ENCODE results near the gene SLCO1B3. TPM values are rescaled to one million over a fixed set of nuclear protein-coding genes. Genes with fewer than 3 reads are reported as not detected.
"Not testable (repeated sequence)": the region's sequence is repeated elsewhere in the genome, so short reads cannot be mapped to it uniquely, and the experiment has no call there.

SLCO1B3 gene
- total and polyA plus RNA-seq, 2 of the 4 experiments (the other 2 are of a cell fraction) = not detected

DNA sequence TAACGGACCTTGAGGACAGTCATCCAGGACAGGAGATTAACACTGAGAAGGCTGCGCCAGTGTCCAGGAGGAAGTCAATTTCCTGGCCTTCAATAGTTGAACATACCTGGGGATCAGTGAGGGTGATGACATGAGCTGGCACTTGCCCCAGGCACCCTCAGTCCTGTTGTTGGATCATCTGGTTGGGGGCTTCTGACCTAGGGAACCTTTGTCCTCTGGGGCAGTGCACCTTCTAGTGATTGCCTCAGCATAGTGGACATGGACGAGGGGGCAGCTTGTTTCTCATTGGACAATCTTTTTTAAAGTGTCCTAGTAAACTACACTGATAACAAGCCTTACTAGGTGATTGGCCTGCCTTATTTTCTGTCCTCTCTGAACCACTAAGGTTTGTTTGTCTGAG is 30.5 kb upstream of the SLCO1B3 start:
- H3K56ac ChIP-seq (ENCODE audit: extremely low read depth, insufficient read depth, low read length); dilution Hi-C loops (cut with HindIII; ENCODE audit: low sequenced_read_pairs, unreplicated experiment); H4K91ac ChIP-seq (ENCODE audit: insufficient read depth, low read depth, low read length); H3K36me3 ChIP-seq (ENCODE audit: control insufficient read depth, insufficient read depth, low read length); intact Hi-C loops (cut with micrococcal nuclease); H3K23ac ChIP-seq (ENCODE audit: low read depth, low read length); H3K27ac ChIP-seq (ENCODE audit: insufficient read depth, low read length); DNase-seq; H3K9ac ChIP-seq (ENCODE audit: low read depth, low read length); H3K4me3 ChIP-seq (ENCODE audit: insufficient read depth, low read depth, low read length); H3K4me1 ChIP-seq (ENCODE audit: control insufficient read depth, insufficient read depth, low read length); H3K14ac ChIP-seq (replicated peaks; ENCODE audit: low read depth, low read length); ATAC-seq (ENCODE audit: low read depth); H3K27me3 ChIP-seq (ENCODE audit: control insufficient read depth, insufficient read depth, low read length); H2AFZ ChIP-seq (replicated peaks; ENCODE audit: low read length, poor library complexity); H2BK120ac ChIP-seq (ENCODE audit: low read depth, low read length); H4K20me1 ChIP-seq (ENCODE audit: insufficient read depth, low read length); H3K4ac ChIP-seq (ENCODE audit: low read depth, low read length); H3K4me2 ChIP-seq (ENCODE audit: low read depth, low read length); H3K18ac ChIP-seq (ENCODE audit: low read depth, low read length); BruUV-seq (replicated peaks); CTCF ChIA-PET; H3K9me3 ChIP-seq (ENCODE audit: control insufficient read depth, insufficient read depth, low read length); POLR2A ChIA-PET (ENCODE audit: unreplicated experiment); H2BK20ac ChIP-seq (ENCODE audit: low read depth, low read length); H3K79me1 ChIP-seq (ENCODE audit: low read depth in 1 of 2, low read length in 2 of 2); in situ Hi-C loops (cut with MboI; ENCODE audit: low sequenced_read_pairs); H2BK5ac ChIP-seq (ENCODE audit: low read depth, low read length, poor library complexity, severe bottlenecking); H4K5ac ChIP-seq (ENCODE audit: low read depth, low read length); H3K9me1 ChIP-seq (ENCODE audit: insufficient read depth, low read length); H2AK5ac ChIP-seq (ENCODE audit: low read depth, low read length); H2AK9ac ChIP-seq (replicated peaks; ENCODE audit: low read depth, low read length, poor library complexity); H2BK15ac ChIP-seq (ENCODE audit: low read depth, low read length); H4K8ac ChIP-seq (ENCODE audit: low read depth in 2 of 2, low read length in 2 of 2): not testable (repeated sequence)
- no CpG with 5 or more reads among the region's 3 CpGs for WGBS, 2 experiments (ENCODE audit: extremely low coverage in 2 of 2, insufficient read length in 1 of 2)

GRCh38 chr12:20783796-20784357 is 26.6 kb upstream of the SLCO1B3 start:
- WGBS, 2 experiments (ENCODE audit: extremely low coverage in 2 of 2, insufficient read length in 1 of 2) = no CpG with 5 or more reads among the region's 13 CpGs
- H3K18ac ChIP-seq (ENCODE audit: low read depth, low read length); H2BK5ac ChIP-seq (ENCODE audit: low read depth, low read length, poor library complexity, severe bottlenecking); dilution Hi-C loops (cut with HindIII; ENCODE audit: low sequenced_read_pairs, unreplicated experiment); H2AK5ac ChIP-seq (ENCODE audit: low read depth, low read length); H3K4me2 ChIP-seq (ENCODE audit: low read depth, low read length); H3K14ac ChIP-seq (replicated peaks; ENCODE audit: low read depth, low read length); H3K23ac ChIP-seq (ENCODE audit: low read depth, low read length); ATAC-seq (ENCODE audit: low read depth); H3K4me3 ChIP-seq (ENCODE audit: insufficient read depth, low read depth, low read length); H3K27me3 ChIP-seq (ENCODE audit: control insufficient read depth, insufficient read depth, low read length); H3K27ac ChIP-seq (ENCODE audit: insufficient read depth, low read length); H3K79me1 ChIP-seq (ENCODE audit: low read depth in 1 of 2, low read length in 2 of 2); H3K4ac ChIP-seq (ENCODE audit: low read depth, low read length); intact Hi-C loops (cut with micrococcal nuclease); H4K8ac ChIP-seq (ENCODE audit: low read depth in 2 of 2, low read length in 2 of 2); H4K5ac ChIP-seq (ENCODE audit: low read depth, low read length); H3K56ac ChIP-seq (ENCODE audit: extremely low read depth, insufficient read depth, low read length); H2BK15ac ChIP-seq (ENCODE audit: low read depth, low read length); H2BK20ac ChIP-seq (ENCODE audit: low read depth, low read length); H4K91ac ChIP-seq (ENCODE audit: insufficient read depth, low read depth, low read length); POLR2A ChIA-PET (ENCODE audit: unreplicated experiment); H2AK9ac ChIP-seq (replicated peaks; ENCODE audit: low read depth, low read length, poor library complexity); H3K9ac ChIP-seq (ENCODE audit: low read depth, low read length); H3K9me3 ChIP-seq (ENCODE audit: control insufficient read depth, insufficient read depth, low read length); H2AFZ ChIP-seq (replicated peaks; ENCODE audit: low read length, poor library complexity); in situ Hi-C loops (cut with MboI; ENCODE audit: low sequenced_read_pairs); DNase-seq; H3K9me1 ChIP-seq (ENCODE audit: insufficient read depth, low read length); H2BK120ac ChIP-seq (ENCODE audit: low read depth, low read length); BruUV-seq (replicated peaks); H3K4me1 ChIP-seq (ENCODE audit: control insufficient read depth, insufficient read depth, low read length); H3K36me3 ChIP-seq (ENCODE audit: control insufficient read depth, insufficient read depth, low read length); CTCF ChIA-PET; H4K20me1 ChIP-seq (ENCODE audit: insufficient read depth, low read length): not testable (repeated sequence)
